GM19324 (cell line): ENCODE results near the gene HSDL1.

ENCODE experiments used
- ATAC-seq: cut with Tn5 transposase; IDR thresholded peaks from one replicate; pipeline ENCODE4 v1.9.1; 2021; ENCODE audit warnings: mild to moderate bottlenecking, moderate library complexity; ENCODE audit not compliant: unreplicated experiment, low FRiP score

Gene HSDL1

GRCh38 chr16:84085271-84085667 lies 59.7 kb downstream of the HSDL1 start:
- ATAC-seq, result no peak

GRCh38 chr16:84084570-84085270 lies 60.3 kb downstream of the HSDL1 start:
- ATAC-seq, result no peak

- no peak for ATAC-seq
These were observed 62.0 kb downstream of the HSDL1 start for GRCh38 chr16:84082835-84083569.

- ATAC-seq, result no peak
These were observed 62.9 kb downstream of the HSDL1 start for GRCh38 chr16:84082110-84082509.

- no peak for ATAC-seq
These were observed 63.5 kb downstream of the HSDL1 start for GRCh38 chr16:84081446-84081989.

- no peak for ATAC-seq
These were observed 64.2 kb downstream of the HSDL1 start for GRCh38 chr16:84080813-84081212.

GRCh38 chr16:84080378-84080777 lies 64.6 kb downstream of the HSDL1 start:
- no peak for ATAC-seq

GRCh38 chr16:84079664-84080063 lies 65.3 kb downstream of the HSDL1 start:
- ATAC-seq, result no peak

GRCh38 chr16:84075376-84075775 lies 69.6 kb downstream of the HSDL1 start:
- ATAC-seq, result no peak

GRCh38 chr16:84074721-84075120 lies 70.3 kb downstream of the HSDL1 start:
- no peak for ATAC-seq
